IMR-90 (cell line): ENCODE results near the gene PRDX5. TPM values are rescaled to one million over a fixed set of nuclear protein-coding genes. Genes with fewer than 3 reads are reported as not detected.

Experiments used
- ATAC-seq: fragments of 200-7000 bp; cut with Tn5 transposase; 2 replicates; pipeline ENCODE4 v1.9.1; 2020; ENCODE audit warnings: low read depth, mild to moderate bottlenecking, moderate library complexity
- BruUV-seq: library from RNA; stranded (reverse); fragments of 400-500 nt; replicated peaks from 2 replicates; lab custom pipeline; 2021; lab: Mats Ljungman, UMichigan
- CTCF ChIA-PET: fragments of 300-600 bp; formaldehyde crosslinking; extraction: SDS; loops from one replicate; lab custom pipeline; 2021; ENCODE audit warnings: antibody characterized with exemption; lab: Yijun Ruan, JAX
- POLR2A ChIA-PET: fragments of 300-600 bp; sonication (Branson Sonifier 250); formaldehyde crosslinking; loops from one replicate; lab custom pipeline; 2022; ENCODE audit warnings: antibody characterized with exemption; ENCODE audit not compliant: unreplicated experiment; lab: Charles Lee
- DNase-seq: peaks from one replicate; pipeline ENCODE4 v3.0.0; 2013
- H2AFZ ChIP-seq: replicated peaks from 2 replicates; pipeline ENCODE3; 2013; ENCODE audit warnings: low read length, mild to moderate bottlenecking; ENCODE audit not compliant: poor library complexity
- H2AK5ac ChIP-seq: 2 replicates; pipeline ENCODE4 v1.6.1; 2013; ENCODE audit warnings: low read depth, low read length, inconsistent platforms
- H2AK9ac ChIP-seq: replicated peaks from 2 replicates; pipeline ENCODE3; 2013; ENCODE audit warnings: mild to moderate bottlenecking, low read depth, low read length, moderate library complexity; ENCODE audit not compliant: poor library complexity
- H2BK120ac ChIP-seq: 2 replicates; pipeline ENCODE4 v1.6.1; 2013; ENCODE audit warnings: low read depth, low read length, inconsistent platforms
- H2BK15ac ChIP-seq: 3 replicates; pipeline ENCODE4 v1.6.1; 2013; ENCODE audit warnings: low read depth, low read length, inconsistent platforms
- H2BK20ac ChIP-seq: 2 replicates; pipeline ENCODE4 v1.6.1; 2013; ENCODE audit warnings: low read depth, mild to moderate bottlenecking, inconsistent platforms, low read length, moderate library complexity
- H2BK5ac ChIP-seq: 2 replicates; pipeline ENCODE4 v1.6.1; 2013; ENCODE audit warnings: mild to moderate bottlenecking, low read depth, low read length, inconsistent platforms; ENCODE audit not compliant: poor library complexity, severe bottlenecking
- H3K14ac ChIP-seq: replicated peaks from 2 replicates; pipeline ENCODE4 v1.6.1; 2013; ENCODE audit warnings: low read depth, low read length, inconsistent platforms
- H3K18ac ChIP-seq: 2 replicates; pipeline ENCODE4 v1.6.1; 2013; ENCODE audit warnings: low read depth, low read length, control low read depth
- H3K23ac ChIP-seq: 2 replicates; pipeline ENCODE4 v1.6.1; 2013; ENCODE audit warnings: low read depth, low read length, inconsistent platforms
- H3K27ac ChIP-seq: 2 replicates; pipeline ENCODE4 v1.5.1; 2013; ENCODE audit warnings: mild to moderate bottlenecking, control low read depth, low read length; ENCODE audit not compliant: insufficient read depth
- H3K27me3 ChIP-seq: 2 replicates; pipeline ENCODE4 v1.6.1; 2013; ENCODE audit warnings: low read length; ENCODE audit not compliant: control insufficient read depth, insufficient read depth
- H3K36me3 ChIP-seq: 2 replicates; pipeline ENCODE4 v1.6.1; 2013; ENCODE audit warnings: low read length, mixed read lengths; ENCODE audit not compliant: control insufficient read depth, insufficient read depth
- H3K4ac ChIP-seq: 2 replicates; pipeline ENCODE4 v1.6.1; 2013; ENCODE audit warnings: low read depth, low read length, inconsistent platforms
- H3K4me1 ChIP-seq: 2 replicates; pipeline ENCODE4 v1.6.1; 2013; ENCODE audit warnings: low read length, mixed read lengths; ENCODE audit not compliant: control insufficient read depth, insufficient read depth
- H3K4me2 ChIP-seq: 2 replicates; pipeline ENCODE4 v1.6.1; 2013; ENCODE audit warnings: low read depth, mild to moderate bottlenecking, control low read depth, low read length, moderate library complexity
- H3K4me3 ChIP-seq: 2 replicates; pipeline ENCODE4 v1.5.1; 2013; ENCODE audit warnings: low read depth, mild to moderate bottlenecking, control low read depth, low read length, moderate library complexity; ENCODE audit not compliant: insufficient read depth
- H3K56ac ChIP-seq: 2 replicates; pipeline ENCODE4 v1.6.1; 2013; ENCODE audit warnings: low read length, inconsistent platforms; ENCODE audit not compliant: insufficient read depth; ENCODE audit errors: extremely low read depth
- H3K79me1 ChIP-seq, 2 experiments: 2 replicates each; pipeline ENCODE4 v1.6.1; 2013; ENCODE audit warnings: low read length in 2 of 2, inconsistent platforms in 1 of 2, low read depth in 1 of 2
- H3K9ac ChIP-seq: 2 replicates; pipeline ENCODE4 v1.6.1; 2013; ENCODE audit warnings: low read depth, low read length, control low read depth
- H3K9me1 ChIP-seq: 2 replicates; pipeline ENCODE4 v1.6.1; 2013; ENCODE audit warnings: low read length, inconsistent platforms; ENCODE audit not compliant: insufficient read depth
- H3K9me3 ChIP-seq: 2 replicates; pipeline ENCODE4 v1.6.1; 2013; ENCODE audit warnings: low read length; ENCODE audit not compliant: control insufficient read depth, insufficient read depth
- H4K20me1 ChIP-seq: 2 replicates; pipeline ENCODE4 v1.6.1; 2013; ENCODE audit warnings: low read length, inconsistent platforms; ENCODE audit not compliant: insufficient read depth
- H4K5ac ChIP-seq: 2 replicates; pipeline ENCODE4 v1.6.1; 2013; ENCODE audit warnings: mild to moderate bottlenecking, low read depth, low read length, control low read depth
- H4K8ac ChIP-seq, 2 experiments: 2 replicates each; pipeline ENCODE4 v1.6.1; 2013; ENCODE audit warnings: low read depth in 2 of 2, low read length in 2 of 2, control low read depth in 1 of 2, inconsistent platforms in 1 of 2
- H4K91ac ChIP-seq: 2 replicates; pipeline ENCODE4 v1.6.1; 2013; ENCODE audit warnings: low read depth, low read length, inconsistent platforms; ENCODE audit not compliant: insufficient read depth
- CHD1 ChIP-seq: IDR thresholded peaks from 2 replicates; pipeline ENCODE4 v1.6.1; 2012; ENCODE audit warnings: low read depth, low read length, improper control_type of control experiment
- ELK1 ChIP-seq: fragments of 150-350 bp; IDR thresholded peaks from 2 replicates; pipeline ENCODE4 v1.6.1; 2016; ENCODE audit warnings: low read depth, mild to moderate bottlenecking, low read length, moderate library complexity, borderline replicate concordance
- FOS ChIP-seq: fragments of 150-350 bp; IDR thresholded peaks from 2 replicates; pipeline ENCODE4 v1.6.1; 2016; ENCODE audit warnings: low read depth, low read length
- MAFK ChIP-seq: IDR thresholded peaks from 2 replicates; pipeline ENCODE4 v1.6.1; 2012; ENCODE audit warnings: low read depth, low read length, improper control_type of control experiment
- POLR2A ChIP-seq: IDR thresholded peaks from 2 replicates; pipeline ENCODE4 v1.6.1; 2012; ENCODE audit warnings: mild to moderate bottlenecking, low read depth, low read length
- WGBS, 2 experiments: methylation state at CpG; one replicate each; pipeline versions ENCODE4 v1.1.5 to v1.1.7; 2013; ENCODE audit warnings: missing lambda C conversion rate in 2 of 2; ENCODE audit not compliant: insufficient read length in 1 of 2; ENCODE audit errors: extremely low coverage in 2 of 2; 5-methylcytosine and 5-hydroxymethylcytosine counted together
- dilution Hi-C: fragments of 300-500 bp; cut with HindIII; formaldehyde crosslinking; loops from one replicate; pipeline ENCODE4 v1.14.3; 2018; ENCODE audit warnings: low sequenced_read_pairs; ENCODE audit not compliant: unreplicated experiment
- in situ Hi-C: fragments of 300-500 bp; cut with MboI; formaldehyde crosslinking; loops from 3 replicates; pipeline ENCODE4 v1.14.3; 2019; ENCODE audit warnings: low sequenced_read_pairs, inconsistent platforms, mixed read lengths
- intact Hi-C: fragments of 100-400 bp; cut with micrococcal nuclease; formaldehyde crosslinking; loops from 2 replicates; pipeline ENCODE4 v1.10.0; 2022
- polyA plus RNA-seq, 3 experiments: library from polyadenylated mRNA; depleted of rRNA; stranded (reverse); fragments of >200 nt; gene quantifications; 2 replicates each; pipeline ENCODE4 v1.2.3, GENCODE V29; 2012; ENCODE audit warnings: low replicate concordance in 1 of 3
- total RNA-seq: library from RNA; depleted of rRNA; stranded (reverse); fragments of >200 nt; gene quantifications from 2 replicates; pipeline ENCODE4 v1.2.3, GENCODE V29; 2012

PRDX5 gene
- total and polyA plus RNA-seq, 2 of the 4 experiments (the other 2 are of a cell fraction) = 120 to 292 TPM

- peaks cover 9% of the 10 kb centered on the region; the same call in 1 of the 2 replicates for H3K27me3 ChIP-seq
- dilution Hi-C loops = no loop called here
- DNase-seq (no peak), ATAC-seq (no peak)
- no peak overlapping the region; the same call in 1 of the 2 replicates for H3K4ac ChIP-seq
- peak overlapping the region; percentile 63 for H2AFZ ChIP-seq
- no peak overlapping the region for H4K8ac ChIP-seq
- no peaks in the 10 kb centered on the region for H3K79me1 ChIP-seq
- no peak overlapping the region for H2BK15ac ChIP-seq
- H4K91ac ChIP-seq = no peak overlapping the region
- intact Hi-C loops = no loop called here
- no peak overlapping the region for H3K23ac ChIP-seq
- no peak overlapping the region for H3K9ac ChIP-seq
- no peak overlapping the region for H2BK5ac ChIP-seq
- POLR2A ChIA-PET = no interaction called here
- peaks cover 6% of the 10 kb centered on the region for H3K4me1 ChIP-seq
- no TSS peak for BruUV-seq
- no CpG with 5 or more reads among the region's 4 CpGs for WGBS, 2 experiments
- no peak overlapping the region for H2BK20ac ChIP-seq
- H3K4me3 ChIP-seq = no peak overlapping the region
- no peak overlapping the region for H2BK120ac ChIP-seq
- 0 out of 2 replicates have a peak, but pooled peaks cover 3% of the 10 kb centered on the region for H4K20me1 ChIP-seq
- H2AK9ac ChIP-seq = no peak overlapping the region
- H3K27ac ChIP-seq = no peak overlapping the region
- CTCF ChIA-PET = no interaction called here
- no peaks in the 10 kb centered on the region for H3K9me3 ChIP-seq
- no peak overlapping the region for H2AK5ac ChIP-seq
- no peak overlapping the region for H3K18ac ChIP-seq
- H4K5ac ChIP-seq = no peak overlapping the region
- H3K36me3 ChIP-seq = no peaks in the 10 kb centered on the region
- no peak overlapping the region for H3K14ac ChIP-seq
- TF ChIP-seq MAFK = no peak
- TF ChIP-seq FOS = no peak
- no peak for TF ChIP-seq POLR2A
- no peak for TF ChIP-seq ELK1
- TF ChIP-seq CHD1 = no peak
- in situ Hi-C loops = no loop called here
- H3K9me1 ChIP-seq = peaks cover 3% of the 10 kb centered on the region; the same call in 1 of the 2 replicates
- H3K4me2 ChIP-seq = no peak overlapping the region
- H3K56ac ChIP-seq = no peak overlapping the region
Observed at GRCh38 chr11:64339286-64339685, 21.4 kb downstream of the PRDX5 start.
